HL-60/S4 (cell line): ENCODE data around the gene STK16.

Source experiments
- in situ Hi-C: fragments of 300-500 bp; cut with MboI; formaldehyde crosslinking; loops from 2 replicates; pipeline ENCODE4 v1.14.3; 2022; ENCODE audit warnings: low sequenced_read_pairs

STK16 gene

GRCh38 chr2:219213486-219214071, 31.7 kb upstream of the STK16 start:
- in situ Hi-C loops, result loop anchor here (10.0 kb wide), 1 partner anchor 49 kb away; the partner anchor contains the start of gene NHEJ1

GRCh38 chr2:219214141-219214540, 31.1 kb upstream of the STK16 start:
- in situ Hi-C loops, result loop anchor here (10.0 kb wide), 1 partner anchor 49 kb away; the partner anchor contains the start of gene NHEJ1

GRCh38 chr2:219214786-219215185, 30.5 kb upstream of the STK16 start:
- in situ Hi-C loops, result loop anchor here (10.0 kb wide), 1 partner anchor 50 kb away; the partner anchor contains the start of gene NHEJ1

GRCh38 chr2:219215871-219216534, 29.3 kb upstream of the STK16 start:
- in situ Hi-C loops, result loop anchor here (10.0 kb wide), 1 partner anchor 51 kb away; the partner anchor contains the start of gene NHEJ1

- in situ Hi-C loops, result loop anchor here (10.0 kb wide), 1 partner anchor 52 kb away; the partner anchor contains the start of gene NHEJ1
Measured at GRCh38 chr2:219216535-219216915, 28.8 kb upstream of the STK16 start.

- in situ Hi-C loops, result loop anchor here (10.0 kb wide), 1 partner anchor 53 kb away; the partner anchor contains the start of gene NHEJ1
Measured at GRCh38 chr2:219218217-219218731, 27.0 kb upstream of the STK16 start.

GRCh38 chr2:219218732-219219701, 26.3 kb upstream of the STK16 start, which contains the start of gene ABCB6:
ABCB6 (minus strand) TSS chr2:219218958; CDS start chr2:219218673, 285 bp downstream.
- in situ Hi-C loops, result loop anchor here (10.0 kb wide), 1 partner anchor 54 kb away; the partner anchor contains the start of gene NHEJ1

- in situ Hi-C loops, result loop anchor here (10.0 kb wide), 1 partner anchor 55 kb away; the partner anchor contains the start of gene NHEJ1
Measured at GRCh38 chr2:219219784-219220532, 25.3 kb upstream of the STK16 start.

GRCh38 chr2:219220652-219221402, 24.5 kb upstream of the STK16 start:
- in situ Hi-C loops, result no loop called here

GRCh38 chr2:219221957-219222518, 23.2 kb upstream of the STK16 start:
- in situ Hi-C loops, result no loop called here

- in situ Hi-C loops, result no loop called here
Measured at GRCh38 chr2:219223831-219224610, 21.3 kb upstream of the STK16 start.

- in situ Hi-C loops, result no loop called here
Measured at GRCh38 chr2:219225350-219225749, 19.9 kb upstream of the STK16 start.

- in situ Hi-C loops, result no loop called here
Measured at GRCh38 chr2:219228041-219228910, 17.0 kb upstream of the STK16 start.

GRCh38 chr2:219228911-219229304, 16.4 kb upstream of the STK16 start:
- in situ Hi-C loops, result no loop called here

GRCh38 chr2:219229305-219230058, 15.8 kb upstream of the STK16 start, which contains the start of the genes ANKZF1 and ATG9A:
ANKZF1 (plus strand) TSS chr2:219229806; CDS start chr2:219230258, 452 bp downstream.
ATG9A (minus strand) TSS chr2:219229636; CDS start chr2:219228024, 1,612 bp downstream.
- in situ Hi-C loops, result no loop called here

- in situ Hi-C loops, result no loop called here
Measured at GRCh38 chr2:219230059-219230540, 15.2 kb upstream of the STK16 start.
